Liver (tissue), 3 donors: ENCODE data around the gene PPP1R9A.

Source experiments
- FOXA2 ChIP-seq: IDR thresholded peaks from 2 replicates; pipeline ENCODE4 v1.6.1; 2016; ENCODE audit warnings: antibody characterized with exemption
- HNF4A ChIP-seq, 2 donors: conservative IDR thresholded peaks; 2 replicates each; pipeline ENCODE4 v1.6.1; 2016; ENCODE audit warnings: antibody characterized with exemption in 2 of 2, mild to moderate bottlenecking in 2 of 2
- NR2F2 ChIP-seq: IDR thresholded peaks from 2 replicates; pipeline ENCODE4 v1.6.1; 2016; ENCODE audit warnings: antibody characterized with exemption
- RAD21 ChIP-seq, 2 donors: IDR thresholded peaks; 2 replicates each; pipeline ENCODE4 v1.6.1; 2016; ENCODE audit warnings: antibody characterized with exemption in 2 of 2, mild to moderate bottlenecking in 2 of 2
- SP1 ChIP-seq: IDR thresholded peaks from 2 replicates; pipeline ENCODE4 v1.6.1; 2018; ENCODE audit warnings: antibody characterized with exemption, mild to moderate bottlenecking
- TAF1 ChIP-seq: conservative IDR thresholded peaks from 2 replicates; pipeline ENCODE4 v1.6.1; 2016; ENCODE audit warnings: antibody characterized with exemption, mild to moderate bottlenecking
- YY1 ChIP-seq: IDR thresholded peaks from 2 replicates; pipeline ENCODE4 v1.6.1; 2016; ENCODE audit warnings: antibody characterized with exemption, mild to moderate bottlenecking
- TF ChIP-seq, protein P1 (sequence below): IDR thresholded peaks from 2 replicates; pipeline ENCODE4 v1.6.1; 2016; ENCODE audit warnings: antibody characterized with exemption
- TF ChIP-seq, protein P2 (sequence below): fragments of 150-350 bp; IDR thresholded peaks from 2 replicates; pipeline ENCODE4 v1.5.1; 2017; ENCODE audit warnings: improper control_type of control experiment, low read depth, low read length; ENCODE audit not compliant: missing input control
- TF ChIP-seq, protein P3 (sequence below): IDR thresholded peaks from 2 replicates; pipeline ENCODE4 v1.6.1; 2016; ENCODE audit warnings: antibody characterized with exemption
- TF ChIP-seq, protein P4 (sequence below): IDR thresholded peaks from 2 replicates; pipeline ENCODE4 v1.6.1; 2016; ENCODE audit warnings: antibody characterized with exemption
- TF ChIP-seq, protein P5 (sequence below): IDR thresholded peaks from 2 replicates; pipeline ENCODE4 v1.6.1; 2016; ENCODE audit warnings: antibody characterized with exemption, mild to moderate bottlenecking
- donor health status: healthy.
- donor health status: healthy.

DNA sequence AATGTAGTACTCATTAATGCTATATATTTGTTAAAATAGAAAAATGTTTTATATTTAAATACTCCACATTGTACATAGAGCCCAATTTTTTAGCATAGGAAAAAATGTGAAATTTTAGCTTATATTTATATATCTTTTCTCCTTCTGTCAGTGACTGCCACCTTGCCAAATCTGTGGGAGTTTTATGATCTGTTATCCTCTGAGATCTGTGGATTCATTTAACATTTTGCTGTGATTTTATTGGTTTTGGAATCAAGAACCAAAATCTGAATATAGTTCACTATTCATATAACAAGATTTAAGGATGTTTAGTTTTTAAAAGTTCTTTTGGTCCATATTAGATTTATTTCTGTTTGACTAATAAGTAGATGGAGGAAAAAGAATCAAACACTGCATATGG is 127.9 kb downstream of the PPP1R9A start:
- TF ChIP-seq, protein P1, sequence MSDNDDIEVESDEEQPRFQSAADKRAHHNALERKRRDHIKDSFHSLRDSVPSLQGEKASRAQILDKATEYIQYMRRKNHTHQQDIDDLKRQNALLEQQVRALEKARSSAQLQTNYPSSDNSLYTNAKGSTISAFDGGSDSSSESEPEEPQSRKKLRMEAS: no peak
- TF ChIP-seq, protein P2, sequence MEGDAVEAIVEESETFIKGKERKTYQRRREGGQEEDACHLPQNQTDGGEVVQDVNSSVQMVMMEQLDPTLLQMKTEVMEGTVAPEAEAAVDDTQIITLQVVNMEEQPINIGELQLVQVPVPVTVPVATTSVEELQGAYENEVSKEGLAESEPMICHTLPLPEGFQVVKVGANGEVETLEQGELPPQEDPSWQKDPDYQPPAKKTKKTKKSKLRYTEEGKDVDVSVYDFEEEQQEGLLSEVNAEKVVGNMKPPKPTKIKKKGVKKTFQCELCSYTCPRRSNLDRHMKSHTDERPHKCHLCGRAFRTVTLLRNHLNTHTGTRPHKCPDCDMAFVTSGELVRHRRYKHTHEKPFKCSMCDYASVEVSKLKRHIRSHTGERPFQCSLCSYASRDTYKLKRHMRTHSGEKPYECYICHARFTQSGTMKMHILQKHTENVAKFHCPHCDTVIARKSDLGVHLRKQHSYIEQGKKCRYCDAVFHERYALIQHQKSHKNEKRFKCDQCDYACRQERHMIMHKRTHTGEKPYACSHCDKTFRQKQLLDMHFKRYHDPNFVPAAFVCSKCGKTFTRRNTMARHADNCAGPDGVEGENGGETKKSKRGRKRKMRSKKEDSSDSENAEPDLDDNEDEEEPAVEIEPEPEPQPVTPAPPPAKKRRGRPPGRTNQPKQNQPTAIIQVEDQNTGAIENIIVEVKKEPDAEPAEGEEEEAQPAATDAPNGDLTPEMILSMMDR: no peak
- no peak for TF ChIP-seq TAF1
- TF ChIP-seq HNF4A (conservative IDR thresholded peaks at IDR 0.05): no peak
- no peak for TF ChIP-seq FOXA2
- TF ChIP-seq, protein P3, sequence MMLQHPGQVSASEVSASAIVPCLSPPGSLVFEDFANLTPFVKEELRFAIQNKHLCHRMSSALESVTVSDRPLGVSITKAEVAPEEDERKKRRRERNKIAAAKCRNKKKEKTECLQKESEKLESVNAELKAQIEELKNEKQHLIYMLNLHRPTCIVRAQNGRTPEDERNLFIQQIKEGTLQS: no peak
- no peak for TF ChIP-seq RAD21 (IDR thresholded peaks at IDR 0.05)
- TF ChIP-seq YY1: no peak
- TF ChIP-seq, protein P4, sequence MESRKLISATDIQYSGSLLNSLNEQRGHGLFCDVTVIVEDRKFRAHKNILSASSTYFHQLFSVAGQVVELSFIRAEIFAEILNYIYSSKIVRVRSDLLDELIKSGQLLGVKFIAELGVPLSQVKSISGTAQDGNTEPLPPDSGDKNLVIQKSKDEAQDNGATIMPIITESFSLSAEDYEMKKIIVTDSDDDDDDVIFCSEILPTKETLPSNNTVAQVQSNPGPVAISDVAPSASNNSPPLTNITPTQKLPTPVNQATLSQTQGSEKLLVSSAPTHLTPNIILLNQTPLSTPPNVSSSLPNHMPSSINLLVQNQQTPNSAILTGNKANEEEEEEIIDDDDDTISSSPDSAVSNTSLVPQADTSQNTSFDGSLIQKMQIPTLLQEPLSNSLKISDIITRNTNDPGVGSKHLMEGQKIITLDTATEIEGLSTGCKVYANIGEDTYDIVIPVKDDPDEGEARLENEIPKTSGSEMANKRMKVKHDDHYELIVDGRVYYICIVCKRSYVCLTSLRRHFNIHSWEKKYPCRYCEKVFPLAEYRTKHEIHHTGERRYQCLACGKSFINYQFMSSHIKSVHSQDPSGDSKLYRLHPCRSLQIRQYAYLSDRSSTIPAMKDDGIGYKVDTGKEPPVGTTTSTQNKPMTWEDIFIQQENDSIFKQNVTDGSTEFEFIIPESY: no peak
- TF ChIP-seq SP1: no peak
- TF ChIP-seq, protein P5, sequence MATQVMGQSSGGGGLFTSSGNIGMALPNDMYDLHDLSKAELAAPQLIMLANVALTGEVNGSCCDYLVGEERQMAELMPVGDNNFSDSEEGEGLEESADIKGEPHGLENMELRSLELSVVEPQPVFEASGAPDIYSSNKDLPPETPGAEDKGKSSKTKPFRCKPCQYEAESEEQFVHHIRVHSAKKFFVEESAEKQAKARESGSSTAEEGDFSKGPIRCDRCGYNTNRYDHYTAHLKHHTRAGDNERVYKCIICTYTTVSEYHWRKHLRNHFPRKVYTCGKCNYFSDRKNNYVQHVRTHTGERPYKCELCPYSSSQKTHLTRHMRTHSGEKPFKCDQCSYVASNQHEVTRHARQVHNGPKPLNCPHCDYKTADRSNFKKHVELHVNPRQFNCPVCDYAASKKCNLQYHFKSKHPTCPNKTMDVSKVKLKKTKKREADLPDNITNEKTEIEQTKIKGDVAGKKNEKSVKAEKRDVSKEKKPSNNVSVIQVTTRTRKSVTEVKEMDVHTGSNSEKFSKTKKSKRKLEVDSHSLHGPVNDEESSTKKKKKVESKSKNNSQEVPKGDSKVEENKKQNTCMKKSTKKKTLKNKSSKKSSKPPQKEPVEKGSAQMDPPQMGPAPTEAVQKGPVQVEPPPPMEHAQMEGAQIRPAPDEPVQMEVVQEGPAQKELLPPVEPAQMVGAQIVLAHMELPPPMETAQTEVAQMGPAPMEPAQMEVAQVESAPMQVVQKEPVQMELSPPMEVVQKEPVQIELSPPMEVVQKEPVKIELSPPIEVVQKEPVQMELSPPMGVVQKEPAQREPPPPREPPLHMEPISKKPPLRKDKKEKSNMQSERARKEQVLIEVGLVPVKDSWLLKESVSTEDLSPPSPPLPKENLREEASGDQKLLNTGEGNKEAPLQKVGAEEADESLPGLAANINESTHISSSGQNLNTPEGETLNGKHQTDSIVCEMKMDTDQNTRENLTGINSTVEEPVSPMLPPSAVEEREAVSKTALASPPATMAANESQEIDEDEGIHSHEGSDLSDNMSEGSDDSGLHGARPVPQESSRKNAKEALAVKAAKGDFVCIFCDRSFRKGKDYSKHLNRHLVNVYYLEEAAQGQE: no peak
- TF ChIP-seq NR2F2: no peak
